ENCODE measurements around the gene FAM120C.

Gene FAM120C

DNA sequence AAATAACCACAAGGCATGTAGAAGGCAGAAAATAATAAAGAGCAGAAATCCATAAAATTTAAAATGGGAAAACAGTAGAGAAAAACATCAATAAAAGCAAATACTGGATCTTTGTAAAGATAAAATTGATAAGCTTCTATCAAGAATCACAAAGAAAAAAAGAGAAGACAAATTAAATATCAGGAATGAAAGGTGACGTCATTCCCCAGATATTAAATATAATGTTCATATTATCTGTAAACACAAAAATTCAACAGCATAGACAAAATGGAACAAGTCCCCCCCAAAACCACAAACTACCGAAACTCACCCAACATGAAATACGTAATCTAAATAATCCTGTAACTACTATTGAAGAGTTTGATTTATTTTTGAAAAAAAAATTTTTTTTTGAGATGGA, 30.5 kb upstream of the FAM120C start:
- H3F3A ChIP-seq (ENCODE audit: insufficient read depth) = no peaks in the 10 kb centered on the region
- no peak overlapping the region for H3K27ac ChIP-seq (ENCODE audit: low read depth, low read length)
- H3K9me3 ChIP-seq (ENCODE audit: insufficient read depth, low read length) = no peaks in the 10 kb centered on the region
- TF ChIP-seq, protein P1, sequence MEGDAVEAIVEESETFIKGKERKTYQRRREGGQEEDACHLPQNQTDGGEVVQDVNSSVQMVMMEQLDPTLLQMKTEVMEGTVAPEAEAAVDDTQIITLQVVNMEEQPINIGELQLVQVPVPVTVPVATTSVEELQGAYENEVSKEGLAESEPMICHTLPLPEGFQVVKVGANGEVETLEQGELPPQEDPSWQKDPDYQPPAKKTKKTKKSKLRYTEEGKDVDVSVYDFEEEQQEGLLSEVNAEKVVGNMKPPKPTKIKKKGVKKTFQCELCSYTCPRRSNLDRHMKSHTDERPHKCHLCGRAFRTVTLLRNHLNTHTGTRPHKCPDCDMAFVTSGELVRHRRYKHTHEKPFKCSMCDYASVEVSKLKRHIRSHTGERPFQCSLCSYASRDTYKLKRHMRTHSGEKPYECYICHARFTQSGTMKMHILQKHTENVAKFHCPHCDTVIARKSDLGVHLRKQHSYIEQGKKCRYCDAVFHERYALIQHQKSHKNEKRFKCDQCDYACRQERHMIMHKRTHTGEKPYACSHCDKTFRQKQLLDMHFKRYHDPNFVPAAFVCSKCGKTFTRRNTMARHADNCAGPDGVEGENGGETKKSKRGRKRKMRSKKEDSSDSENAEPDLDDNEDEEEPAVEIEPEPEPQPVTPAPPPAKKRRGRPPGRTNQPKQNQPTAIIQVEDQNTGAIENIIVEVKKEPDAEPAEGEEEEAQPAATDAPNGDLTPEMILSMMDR (IDR thresholded peaks at IDR 0.05; ENCODE audit: insufficient read depth, low read length, poor library complexity, severe bottlenecking) = no peak
- TF ChIP-seq EZH2phosphoT487 (conservative IDR thresholded peaks at IDR 0.05; ENCODE audit: low read length) = no peak
- no peak overlapping the region for H3K9ac ChIP-seq (ENCODE audit: low read length)
- H3K79me2 ChIP-seq (ENCODE audit: insufficient read depth, low read length) = no peaks in the 10 kb centered on the region
- H3K36me3 ChIP-seq (ENCODE audit: low read length) = no peaks in the 10 kb centered on the region
- no peaks in the 10 kb centered on the region for H4K20me1 ChIP-seq (ENCODE audit: low read depth, low read length)
- no peak overlapping the region for H3K4me3 ChIP-seq (ENCODE audit: insufficient read depth, low read length, poor library complexity, severe bottlenecking)
- H3K27me3 ChIP-seq (ENCODE audit: low read length) = no peaks in the 10 kb centered on the region
- no peak overlapping the region for H3K4me2 ChIP-seq (ENCODE audit: low read depth, low read length, poor library complexity, severe bottlenecking)
- H3K9me2 ChIP-seq (replicated peaks; ENCODE audit: insufficient read depth, low read length) = no peaks in the 10 kb centered on the region
- no peak overlapping the region for H2AFZ ChIP-seq (ENCODE audit: low read depth, low read length, severe bottlenecking)

DNA sequence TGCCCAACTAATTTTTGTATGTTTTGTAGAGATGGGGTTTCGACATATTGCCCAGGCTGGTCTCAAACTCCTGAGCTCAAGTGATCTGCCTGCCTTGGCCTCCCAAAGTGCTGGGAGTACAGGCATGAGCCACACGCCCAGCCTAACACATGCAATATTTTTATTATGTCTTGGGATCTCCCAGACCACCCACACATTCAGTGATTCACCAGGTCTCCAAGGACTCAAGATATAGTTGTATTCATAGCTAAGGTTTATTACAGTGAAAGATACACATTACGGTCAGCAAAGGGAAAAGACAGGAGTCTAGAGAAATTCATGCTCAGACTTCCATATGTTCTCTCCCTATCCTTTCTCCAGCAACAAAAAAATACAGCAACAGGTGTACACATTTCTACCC, 25.5 kb upstream of the FAM120C start:
- TF ChIP-seq, protein P1 (IDR thresholded peaks at IDR 0.05; ENCODE audit: insufficient read depth, low read length, poor library complexity, severe bottlenecking) = no peak
- no peak for TF ChIP-seq EZH2phosphoT487 (conservative IDR thresholded peaks at IDR 0.05; ENCODE audit: low read length)
- H3K4me3 ChIP-seq (ENCODE audit: insufficient read depth, low read length, poor library complexity, severe bottlenecking) = no peak overlapping the region
- no peak overlapping the region for H3K27ac ChIP-seq (ENCODE audit: low read depth, low read length)
- H3K36me3 ChIP-seq (ENCODE audit: low read length) = no peaks in the 10 kb centered on the region
- no peaks in the 10 kb centered on the region for H3K9me2 ChIP-seq (replicated peaks; ENCODE audit: insufficient read depth, low read length)
- H2AFZ ChIP-seq (ENCODE audit: low read depth, low read length, severe bottlenecking) = no peak overlapping the region
- no peaks in the 10 kb centered on the region for H3K79me2 ChIP-seq (ENCODE audit: insufficient read depth, low read length)
- H4K20me1 ChIP-seq (ENCODE audit: low read depth, low read length) = no peaks in the 10 kb centered on the region
- no peak overlapping the region for H3K4me2 ChIP-seq (ENCODE audit: low read depth, low read length, poor library complexity, severe bottlenecking)
- H3K9ac ChIP-seq (ENCODE audit: low read length) = no peak overlapping the region
- no peaks in the 10 kb centered on the region for H3F3A ChIP-seq (ENCODE audit: insufficient read depth)
- no peaks in the 10 kb centered on the region for H3K9me3 ChIP-seq (ENCODE audit: insufficient read depth, low read length)
- no peaks in the 10 kb centered on the region for H3K27me3 ChIP-seq (ENCODE audit: low read length)

DNA sequence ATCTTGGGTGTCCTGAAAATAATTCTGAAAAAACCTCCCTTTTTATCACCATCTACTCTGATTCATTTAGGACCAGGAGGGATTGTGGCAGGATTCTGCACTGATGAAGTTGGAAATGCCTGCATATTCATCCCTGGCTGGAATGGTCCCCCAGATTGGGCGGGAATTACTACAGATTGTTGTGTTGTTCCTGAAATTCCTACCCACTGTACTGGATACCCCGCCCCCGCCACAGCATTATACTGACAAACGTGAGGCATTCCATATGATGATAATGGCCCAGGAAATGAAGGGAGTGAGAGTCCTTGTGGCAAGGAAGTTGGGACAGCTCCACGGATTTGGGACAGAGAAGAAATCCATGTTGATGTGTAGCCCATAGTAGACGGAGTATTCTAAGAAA, 15.2 kb upstream of the FAM120C start:
- Histone ChIP-seq H3F3A (ENCODE audit: insufficient read depth) (no peaks in the 10 kb centered on the region), H4K20me1 (ENCODE audit: low read depth, low read length) (no peaks in the 10 kb centered on the region), H3K79me2 (ENCODE audit: insufficient read depth, low read length) (no peaks in the 10 kb centered on the region), H3K9me2 (replicated peaks; ENCODE audit: insufficient read depth, low read length) (no peaks in the 10 kb centered on the region), H3K27me3 (ENCODE audit: low read length) (no peaks in the 10 kb centered on the region), H3K9ac (ENCODE audit: low read length) (no peak overlapping the region), H3K36me3 (ENCODE audit: low read length) (no peaks in the 10 kb centered on the region), H3K4me3 (ENCODE audit: insufficient read depth, low read length, poor library complexity, severe bottlenecking) (no peak overlapping the region), H3K4me2 (ENCODE audit: low read depth, low read length, poor library complexity, severe bottlenecking) (no peak overlapping the region), H2AFZ (ENCODE audit: low read depth, low read length, severe bottlenecking) (no peak overlapping the region), H3K27ac (ENCODE audit: low read depth, low read length) (no peak overlapping the region), H3K9me3 (ENCODE audit: insufficient read depth, low read length) (no peaks in the 10 kb centered on the region)
- TF ChIP-seq, protein P1 (IDR thresholded peaks at IDR 0.05; ENCODE audit: insufficient read depth, low read length, poor library complexity, severe bottlenecking) = no peak
- no peak for TF ChIP-seq EZH2phosphoT487 (conservative IDR thresholded peaks at IDR 0.05; ENCODE audit: low read length)
